Measurements from ENCODE around the gene VN1R4.

DNA sequence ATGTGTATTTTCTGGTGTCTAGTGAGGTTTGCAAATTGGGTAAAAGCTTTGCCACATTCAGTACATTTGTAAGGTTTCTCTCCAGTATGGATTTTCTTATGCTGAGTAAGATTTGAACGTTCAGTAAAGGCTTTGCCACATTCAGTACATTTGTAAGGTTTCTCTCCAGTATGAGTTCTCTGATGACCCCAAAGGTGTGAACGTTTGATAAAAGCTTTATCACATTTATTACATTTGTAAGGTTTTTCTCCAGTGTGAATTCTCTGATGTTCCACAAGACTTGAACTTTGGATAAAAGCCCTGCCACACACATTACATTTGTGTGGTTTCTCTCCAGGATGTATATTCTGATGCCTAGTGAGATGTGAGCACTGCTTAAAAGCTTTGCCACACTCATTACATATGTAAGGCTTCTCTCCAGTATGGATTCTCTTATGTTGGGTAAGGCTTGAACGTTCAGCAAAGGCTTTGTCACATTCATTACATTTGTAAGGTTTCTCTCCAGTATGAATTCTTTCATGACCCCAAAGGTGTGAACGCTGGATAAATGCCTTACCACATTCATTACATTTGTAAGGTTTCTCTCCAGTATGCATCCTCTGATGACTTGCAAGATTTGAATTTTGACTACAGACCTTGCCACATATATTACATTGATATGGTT is 30.3 kb downstream of the VN1R4 start:
- TF ChIP-seq SMC3 (IDR thresholded peaks at IDR 0.05; ENCODE audit: low read depth, low read length) (no peak), CHD1 (IDR thresholded peaks at IDR 0.05; ENCODE audit: low read depth, low read length) (no peak), RAD21 (IDR thresholded peaks at IDR 0.05; ENCODE audit: low read length) (no peak), RFX5 (IDR thresholded peaks at IDR 0.05; ENCODE audit: low read depth, low read length) (no peak), POLR2A (IDR thresholded peaks at IDR 0.05; ENCODE audit: low read depth, low read length) (no peak), BHLHE40 (IDR thresholded peaks at IDR 0.05; ENCODE audit: low read depth, low read length) (no peak), MXI1 (IDR thresholded peaks at IDR 0.05; ENCODE audit: borderline replicate concordance, low read depth, low read length) (no peak), CEBPB (IDR thresholded peaks at IDR 0.05; ENCODE audit: low read depth, low read length) (no peak), RCOR1 (IDR thresholded peaks at IDR 0.05; ENCODE audit: insufficient replicate concordance, low read length) (no peak), MAZ (IDR thresholded peaks at IDR 0.05; ENCODE audit: borderline replicate concordance, low read depth, low read length) (no peak), MAFK (IDR thresholded peaks at IDR 0.05; ENCODE audit: low read depth, low read length) (no peak)
- TF ChIP-seq, protein P1, sequence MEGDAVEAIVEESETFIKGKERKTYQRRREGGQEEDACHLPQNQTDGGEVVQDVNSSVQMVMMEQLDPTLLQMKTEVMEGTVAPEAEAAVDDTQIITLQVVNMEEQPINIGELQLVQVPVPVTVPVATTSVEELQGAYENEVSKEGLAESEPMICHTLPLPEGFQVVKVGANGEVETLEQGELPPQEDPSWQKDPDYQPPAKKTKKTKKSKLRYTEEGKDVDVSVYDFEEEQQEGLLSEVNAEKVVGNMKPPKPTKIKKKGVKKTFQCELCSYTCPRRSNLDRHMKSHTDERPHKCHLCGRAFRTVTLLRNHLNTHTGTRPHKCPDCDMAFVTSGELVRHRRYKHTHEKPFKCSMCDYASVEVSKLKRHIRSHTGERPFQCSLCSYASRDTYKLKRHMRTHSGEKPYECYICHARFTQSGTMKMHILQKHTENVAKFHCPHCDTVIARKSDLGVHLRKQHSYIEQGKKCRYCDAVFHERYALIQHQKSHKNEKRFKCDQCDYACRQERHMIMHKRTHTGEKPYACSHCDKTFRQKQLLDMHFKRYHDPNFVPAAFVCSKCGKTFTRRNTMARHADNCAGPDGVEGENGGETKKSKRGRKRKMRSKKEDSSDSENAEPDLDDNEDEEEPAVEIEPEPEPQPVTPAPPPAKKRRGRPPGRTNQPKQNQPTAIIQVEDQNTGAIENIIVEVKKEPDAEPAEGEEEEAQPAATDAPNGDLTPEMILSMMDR (conservative IDR thresholded peaks at IDR 0.05; ENCODE audit: low read depth, low read length) = no peak
- TF ChIP-seq, protein P2, sequence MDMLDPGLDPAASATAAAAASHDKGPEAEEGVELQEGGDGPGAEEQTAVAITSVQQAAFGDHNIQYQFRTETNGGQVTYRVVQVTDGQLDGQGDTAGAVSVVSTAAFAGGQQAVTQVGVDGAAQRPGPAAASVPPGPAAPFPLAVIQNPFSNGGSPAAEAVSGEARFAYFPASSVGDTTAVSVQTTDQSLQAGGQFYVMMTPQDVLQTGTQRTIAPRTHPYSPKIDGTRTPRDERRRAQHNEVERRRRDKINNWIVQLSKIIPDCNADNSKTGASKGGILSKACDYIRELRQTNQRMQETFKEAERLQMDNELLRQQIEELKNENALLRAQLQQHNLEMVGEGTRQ (IDR thresholded peaks at IDR 0.05; ENCODE audit: low read depth, low read length) = no peak
- TF ChIP-seq, protein P3, sequence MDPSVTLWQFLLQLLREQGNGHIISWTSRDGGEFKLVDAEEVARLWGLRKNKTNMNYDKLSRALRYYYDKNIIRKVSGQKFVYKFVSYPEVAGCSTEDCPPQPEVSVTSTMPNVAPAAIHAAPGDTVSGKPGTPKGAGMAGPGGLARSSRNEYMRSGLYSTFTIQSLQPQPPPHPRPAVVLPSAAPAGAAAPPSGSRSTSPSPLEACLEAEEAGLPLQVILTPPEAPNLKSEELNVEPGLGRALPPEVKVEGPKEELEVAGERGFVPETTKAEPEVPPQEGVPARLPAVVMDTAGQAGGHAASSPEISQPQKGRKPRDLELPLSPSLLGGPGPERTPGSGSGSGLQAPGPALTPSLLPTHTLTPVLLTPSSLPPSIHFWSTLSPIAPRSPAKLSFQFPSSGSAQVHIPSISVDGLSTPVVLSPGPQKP (IDR thresholded peaks at IDR 0.05; ENCODE audit: borderline replicate concordance, low read depth, low read length) = no peak
